ENCODE data around the gene ZNF688.
"Not testable (repeated sequence)": the region's sequence is repeated elsewhere in the genome, so short reads cannot be mapped to it uniquely, and the experiment has no call there.

The ZNF688 gene

GRCh38 chr16:30571445-30572322, at the start of gene ZNF688:
TSS of gene ZNF688 (minus strand) at chr16:30571714. CDS start at chr16:30571629, 85 bp downstream.
- DNase-seq: peak; percentile 94 to 95

GRCh38 chr16:30620169-30620568, 48.7 kb upstream of the ZNF688 start:
- no peak for DNase-seq

GRCh38 chr16:30619638-30620037, 48.1 kb upstream of the ZNF688 start:
- DNase-seq: no peak

GRCh38 chr16:30619202-30619601, 47.7 kb upstream of the ZNF688 start:
- DNase-seq: no peak

GRCh38 chr16:30615358-30616091, 44.0 kb upstream of the ZNF688 start:
- peak; percentile 41 to 53 for DNase-seq

GRCh38 chr16:30609926-30610839, 38.7 kb upstream of the ZNF688 start, which contains the start of gene ZNF689:
TSS of gene ZNF689 (minus strand) at chr16:30610389. CDS start at chr16:30610041, 348 bp downstream.
- DNase-seq: peak; percentile 91 to 95

GRCh38 chr16:30609002-30609925, 37.8 kb upstream of the ZNF688 start:
- DNase-seq: peak in 1 of 2 donors; percentile 35

GRCh38 chr16:30606004-30606403, 34.5 kb upstream of the ZNF688 start:
- no peak for DNase-seq

GRCh38 chr16:30605158-30605557, 33.6 kb upstream of the ZNF688 start:
- DNase-seq: no peak

GRCh38 chr16:30604316-30604947, 32.9 kb upstream of the ZNF688 start:
- DNase-seq: no peak

GRCh38 chr16:30603945-30604315, 32.4 kb upstream of the ZNF688 start:
- no peak for DNase-seq

- no peak for DNase-seq
Measured at GRCh38 chr16:30602616-30603277, 31.2 kb upstream of the ZNF688 start.

GRCh38 chr16:30601966-30602365, 30.5 kb upstream of the ZNF688 start:
- no peak for DNase-seq

GRCh38 chr16:30600929-30601328, 29.4 kb upstream of the ZNF688 start:
- no peak for DNase-seq

- no peak for DNase-seq
Measured at GRCh38 chr16:30600215-30600614, 28.7 kb upstream of the ZNF688 start.

- DNase-seq: no peak
Measured at GRCh38 chr16:30592871-30593270, 21.4 kb upstream of the ZNF688 start.

GRCh38 chr16:30590869-30591268, 19.4 kb upstream of the ZNF688 start:
- not testable (repeated sequence) for DNase-seq

GRCh38 chr16:30589582-30589981, 18.1 kb upstream of the ZNF688 start:
- DNase-seq: not testable (repeated sequence)

- no peak for DNase-seq
Measured at GRCh38 chr16:30588651-30589050, 17.1 kb upstream of the ZNF688 start.

- DNase-seq: peak; percentile 89 to 92
Measured at GRCh38 chr16:30585400-30586191, 14.1 kb upstream of the ZNF688 start, which contains the start of gene ZNF785. TSS of gene ZNF785 (minus strand) at chr16:30585697. CDS start at chr16:30585611, 86 bp downstream.
